ENCODE data around the gene FASTKD1.

DNA sequence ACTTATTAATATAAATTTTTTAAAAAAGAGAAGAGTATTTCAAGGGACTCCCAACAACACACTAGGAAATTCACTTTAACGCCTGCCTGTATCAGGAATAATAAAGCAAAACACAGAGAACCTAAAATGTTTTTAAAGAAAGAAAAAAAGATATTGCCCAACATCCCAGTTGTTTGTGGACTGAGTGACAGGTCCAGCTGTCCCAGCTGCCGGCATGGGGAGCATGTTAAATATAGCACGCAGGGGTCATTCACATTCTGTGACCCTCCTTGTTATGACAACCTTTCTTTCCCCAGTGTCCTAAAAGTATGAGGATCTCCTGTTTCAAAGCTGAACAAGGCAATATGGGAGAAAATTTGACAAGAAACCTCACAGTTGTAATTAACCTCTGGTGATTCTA is 59.7 kb downstream of the FASTKD1 start:
- TF ChIP-seq POLR2AphosphoS5 (IDR thresholded peaks at IDR 0.05) (no peak), POLR2A (IDR thresholded peaks at IDR 0.05) (no peak)
- TF ChIP-seq, protein P1, sequence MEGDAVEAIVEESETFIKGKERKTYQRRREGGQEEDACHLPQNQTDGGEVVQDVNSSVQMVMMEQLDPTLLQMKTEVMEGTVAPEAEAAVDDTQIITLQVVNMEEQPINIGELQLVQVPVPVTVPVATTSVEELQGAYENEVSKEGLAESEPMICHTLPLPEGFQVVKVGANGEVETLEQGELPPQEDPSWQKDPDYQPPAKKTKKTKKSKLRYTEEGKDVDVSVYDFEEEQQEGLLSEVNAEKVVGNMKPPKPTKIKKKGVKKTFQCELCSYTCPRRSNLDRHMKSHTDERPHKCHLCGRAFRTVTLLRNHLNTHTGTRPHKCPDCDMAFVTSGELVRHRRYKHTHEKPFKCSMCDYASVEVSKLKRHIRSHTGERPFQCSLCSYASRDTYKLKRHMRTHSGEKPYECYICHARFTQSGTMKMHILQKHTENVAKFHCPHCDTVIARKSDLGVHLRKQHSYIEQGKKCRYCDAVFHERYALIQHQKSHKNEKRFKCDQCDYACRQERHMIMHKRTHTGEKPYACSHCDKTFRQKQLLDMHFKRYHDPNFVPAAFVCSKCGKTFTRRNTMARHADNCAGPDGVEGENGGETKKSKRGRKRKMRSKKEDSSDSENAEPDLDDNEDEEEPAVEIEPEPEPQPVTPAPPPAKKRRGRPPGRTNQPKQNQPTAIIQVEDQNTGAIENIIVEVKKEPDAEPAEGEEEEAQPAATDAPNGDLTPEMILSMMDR (IDR thresholded peaks at IDR 0.05): no peak

Data from suprapubic skin (tissue), 4 donors.